ENCODE results near the gene ZFP62.

DNA sequence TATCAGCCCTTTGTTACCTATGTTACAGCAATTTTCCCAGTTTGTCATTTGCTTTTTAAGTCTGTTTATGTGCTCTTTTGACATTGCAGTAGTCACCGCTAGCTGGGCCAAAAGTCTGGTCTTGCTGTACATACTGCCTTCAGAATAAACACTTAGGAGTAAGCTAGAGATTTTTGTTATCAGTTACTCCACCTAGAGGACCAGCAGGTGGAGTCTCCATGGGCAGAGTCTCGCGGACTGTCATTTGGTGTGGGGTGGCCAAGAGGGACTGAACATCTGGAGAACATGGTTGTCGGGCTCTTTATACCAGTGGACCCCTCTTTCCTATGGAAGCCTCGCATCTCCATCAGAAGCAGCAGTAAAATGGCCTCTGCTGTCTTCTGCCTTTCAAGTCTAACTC lies 47.7 kb downstream of the ZFP62 start:
- TF ChIP-seq, protein P1, sequence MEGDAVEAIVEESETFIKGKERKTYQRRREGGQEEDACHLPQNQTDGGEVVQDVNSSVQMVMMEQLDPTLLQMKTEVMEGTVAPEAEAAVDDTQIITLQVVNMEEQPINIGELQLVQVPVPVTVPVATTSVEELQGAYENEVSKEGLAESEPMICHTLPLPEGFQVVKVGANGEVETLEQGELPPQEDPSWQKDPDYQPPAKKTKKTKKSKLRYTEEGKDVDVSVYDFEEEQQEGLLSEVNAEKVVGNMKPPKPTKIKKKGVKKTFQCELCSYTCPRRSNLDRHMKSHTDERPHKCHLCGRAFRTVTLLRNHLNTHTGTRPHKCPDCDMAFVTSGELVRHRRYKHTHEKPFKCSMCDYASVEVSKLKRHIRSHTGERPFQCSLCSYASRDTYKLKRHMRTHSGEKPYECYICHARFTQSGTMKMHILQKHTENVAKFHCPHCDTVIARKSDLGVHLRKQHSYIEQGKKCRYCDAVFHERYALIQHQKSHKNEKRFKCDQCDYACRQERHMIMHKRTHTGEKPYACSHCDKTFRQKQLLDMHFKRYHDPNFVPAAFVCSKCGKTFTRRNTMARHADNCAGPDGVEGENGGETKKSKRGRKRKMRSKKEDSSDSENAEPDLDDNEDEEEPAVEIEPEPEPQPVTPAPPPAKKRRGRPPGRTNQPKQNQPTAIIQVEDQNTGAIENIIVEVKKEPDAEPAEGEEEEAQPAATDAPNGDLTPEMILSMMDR (IDR thresholded peaks at IDR 0.05) = no peak
- TF ChIP-seq POLR2AphosphoS5 (IDR thresholded peaks at IDR 0.05) (no peak), POLR2A (IDR thresholded peaks at IDR 0.05) (no peak)

Data from sigmoid colon (tissue), 4 donors.